Left hindlimb (tissue), 1 donor: ENCODE data around the gene PTGDS.

ENCODE experiments used
- DNase-seq: peaks from one replicate; pipeline ENCODE4 v3.0.0-alpha.2; 2018

PTGDS gene

GRCh38 chr9:136974817-136975535 lies 2.3 kb upstream of the PTGDS start:
- DNase-seq, result no peak

- DNase-seq, result peak; percentile 70
Measured at GRCh38 chr9:136975644-136976043, 1.7 kb upstream of the PTGDS start.

GRCh38 chr9:136977649-136978072 lies 357 bp downstream of the PTGDS start:
- no peak for DNase-seq

- peak; percentile 74 for DNase-seq
Measured at GRCh38 chr9:136978073-136978864, 965 bp downstream of the PTGDS start.

GRCh38 chr9:136978865-136979544 lies 1.7 kb downstream of the PTGDS start:
- DNase-seq, result no peak

GRCh38 chr9:136979769-136980587 lies 2.7 kb downstream of the PTGDS start:
- no peak for DNase-seq

GRCh38 chr9:136980669-136981478 lies 3.6 kb downstream of the PTGDS start:
- DNase-seq, result no peak

- DNase-seq, result no peak
Measured at GRCh38 chr9:136981588-136982231, 4.4 kb downstream of the PTGDS start.

GRCh38 chr9:136982232-136983051 lies 5.1 kb downstream of the PTGDS start, which contains the start of gene LCNL1:
Gene LCNL1, plus strand, starts transcription at chr9:136982993. Its CDS starts 594 bp downstream, at chr9:136983587.
- DNase-seq, result no peak

GRCh38 chr9:136983167-136983566 lies 5.9 kb downstream of the PTGDS start:
- no peak for DNase-seq

- DNase-seq, result no peak
Measured at GRCh38 chr9:136983656-136984314, 6.5 kb downstream of the PTGDS start.

GRCh38 chr9:136984464-136985026 lies 7.2 kb downstream of the PTGDS start:
- DNase-seq, result no peak

- DNase-seq, result no peak
Measured at GRCh38 chr9:136985027-136985602, 7.8 kb downstream of the PTGDS start.

- no peak for DNase-seq
Measured at GRCh38 chr9:136985853-136986252, 8.5 kb downstream of the PTGDS start.

GRCh38 chr9:136988872-136989271 lies 11.6 kb downstream of the PTGDS start:
- no peak for DNase-seq

- no peak for DNase-seq
Measured at GRCh38 chr9:136990242-136990911, 13.1 kb downstream of the PTGDS start.

GRCh38 chr9:136991993-136992818 lies 14.9 kb downstream of the PTGDS start, which contains the start of gene PAXX:
Gene PAXX, plus strand, starts transcription at chr9:136992422. Its CDS starts 22 bp downstream, at chr9:136992444.
- peak; percentile 92 for DNase-seq
